Neural cell (in vitro differentiated cells): ENCODE results near the gene WDFY3. TPM values are rescaled to one million over a fixed set of nuclear protein-coding genes. Genes with fewer than 3 reads are reported as not detected.

Experiments
- H2AFZ ChIP-seq: fragments of 200-600, 300-800 bp; sonication (generic), shearing (Covaris generic); 2 replicates; pipeline ENCODE4 v1.6.0; 2014; ENCODE audit warnings: low read depth, mild to moderate bottlenecking, antibody characterized with exemption, low read length, moderate library complexity
- H3F3A ChIP-seq: fragments of 200-600 bp; shearing (Covaris generic); 2 replicates; pipeline ENCODE4 v1.6.1; 2016; ENCODE audit warnings: mild to moderate bottlenecking, moderate library complexity, mixed read lengths, antibody characterized with exemption, low read length; ENCODE audit not compliant: insufficient read depth, poor library complexity, severe bottlenecking
- H3K27ac ChIP-seq: fragments of 200-600, 300-800 bp; sonication (generic), shearing (Covaris generic); 2 replicates; pipeline ENCODE4 v1.5.1; 2014; ENCODE audit warnings: mild to moderate bottlenecking, low read length, moderate library complexity
- H3K27me3 ChIP-seq: fragments of 300-800, 200-600 bp; sonication (generic), shearing (Covaris generic); 2 replicates; pipeline ENCODE4 v1.6.0; 2014; ENCODE audit warnings: mild to moderate bottlenecking, low read depth, low read length, moderate library complexity; ENCODE audit not compliant: insufficient read depth
- H3K36me3 ChIP-seq: fragments of 300-800, 200-600 bp; sonication (generic), shearing (Covaris generic); 2 replicates; pipeline ENCODE4 v1.5.1; 2014; ENCODE audit warnings: mild to moderate bottlenecking, antibody characterized with exemption, low read length, moderate library complexity; ENCODE audit not compliant: insufficient read depth
- H3K4me2 ChIP-seq: fragments of 300-800, 200-600 bp; sonication (generic), shearing (Covaris generic); 2 replicates; pipeline ENCODE4 v1.6.0; 2014; ENCODE audit warnings: mild to moderate bottlenecking, low read length
- H3K4me3 ChIP-seq: fragments of 300-800, 200-600 bp; sonication (generic), shearing (Covaris generic); 2 replicates; pipeline ENCODE4 v1.5.1; 2014; ENCODE audit warnings: mild to moderate bottlenecking, low read length, moderate library complexity
- H3K79me2 ChIP-seq: fragments of 200-600 bp; shearing (Covaris generic); replicated peaks from 2 replicates; pipeline ENCODE4 v1.6.0; 2014; ENCODE audit warnings: mild to moderate bottlenecking, low read length, moderate library complexity; ENCODE audit not compliant: insufficient read depth
- H3K9ac ChIP-seq: fragments of 300-800, 200-600 bp; sonication (generic), shearing (Covaris generic); 2 replicates; pipeline ENCODE4 v1.6.1; 2016; ENCODE audit warnings: mild to moderate bottlenecking, low read length, mixed read lengths
- H3K9me2 ChIP-seq: fragments of 200-600 bp; shearing (Covaris generic); 2 replicates; pipeline ENCODE4 v1.6.1; 2016; ENCODE audit warnings: mild to moderate bottlenecking, low read length, mixed read lengths; ENCODE audit not compliant: insufficient read depth
- H3K9me3 ChIP-seq: fragments of 200-600, 300-800 bp; sonication (generic), shearing (Covaris generic); 2 replicates; pipeline ENCODE4 v1.6.1; 2016; ENCODE audit warnings: mild to moderate bottlenecking, mixed run types, low read length, moderate library complexity, mixed read lengths
- H4K20me1 ChIP-seq: fragments of 200-600 bp; shearing (Covaris generic); 2 replicates; pipeline ENCODE4 v1.6.1; 2016; ENCODE audit warnings: mild to moderate bottlenecking, mixed run types; ENCODE audit not compliant: insufficient read depth
- EP300 ChIP-seq: fragments of 450-650 bp; conservative IDR thresholded peaks from 2 replicates; pipeline ENCODE4 v1.6.1; 2014; ENCODE audit warnings: antibody characterized with exemption, mild to moderate bottlenecking, moderate library complexity; ENCODE audit not compliant: poor library complexity, severe bottlenecking
- EZH2 ChIP-seq: fragments of 200-600, 300-800 bp; shearing (Covaris generic), sonication (generic); IDR thresholded peaks from 2 replicates; pipeline ENCODE4 v1.6.1; 2014; ENCODE audit warnings: antibody characterized with exemption, low read length, borderline replicate concordance, mild to moderate bottlenecking; ENCODE audit not compliant: insufficient read depth, poor library complexity, severe bottlenecking
- MXI1 ChIP-seq: fragments of 450-650 bp; conservative IDR thresholded peaks from 2 replicates; pipeline ENCODE4 v1.6.1; 2014; ENCODE audit warnings: antibody characterized with exemption, mild to moderate bottlenecking; ENCODE audit not compliant: poor library complexity, severe bottlenecking
- POLR2AphosphoS5 ChIP-seq: IDR thresholded peaks from 2 replicates; pipeline ENCODE4 v1.6.1; 2012
- RAD21 ChIP-seq: fragments of 450-650 bp; conservative IDR thresholded peaks from 2 replicates; pipeline ENCODE4 v1.6.1; 2014; ENCODE audit warnings: antibody characterized with exemption, mild to moderate bottlenecking, moderate library complexity
- SMC3 ChIP-seq: fragments of 450-650 bp; conservative IDR thresholded peaks from 2 replicates; pipeline ENCODE4 v1.6.1; 2014; ENCODE audit warnings: antibody characterized with exemption, mild to moderate bottlenecking, moderate library complexity; ENCODE audit not compliant: poor library complexity
- TAF1 ChIP-seq: IDR thresholded peaks from 2 replicates; pipeline ENCODE4 v1.6.1; 2012; ENCODE audit warnings: low read depth
- polyA plus RNA-seq: library from polyadenylated mRNA; depleted of rRNA; stranded (reverse); fragments of >200 nt; gene quantifications from 2 replicates; pipeline ENCODE4 v1.2.3, GENCODE V29; 2014
- TF ChIP-seq, protein P1 (sequence below): fragments of 450-650 bp; IDR thresholded peaks from 2 replicates; pipeline ENCODE4 v1.5.1; 2014; ENCODE audit warnings: antibody characterized with exemption, mild to moderate bottlenecking, moderate library complexity; ENCODE audit not compliant: poor library complexity, severe bottlenecking
- TF ChIP-seq, protein P2 (sequence below): IDR thresholded peaks from 2 replicates; pipeline ENCODE4 v1.6.1; 2012; ENCODE audit warnings: borderline replicate concordance

The WDFY3 gene
- polyA plus RNA-seq, 1 donor from 2014 or later, result 39.8 TPM

DNA sequence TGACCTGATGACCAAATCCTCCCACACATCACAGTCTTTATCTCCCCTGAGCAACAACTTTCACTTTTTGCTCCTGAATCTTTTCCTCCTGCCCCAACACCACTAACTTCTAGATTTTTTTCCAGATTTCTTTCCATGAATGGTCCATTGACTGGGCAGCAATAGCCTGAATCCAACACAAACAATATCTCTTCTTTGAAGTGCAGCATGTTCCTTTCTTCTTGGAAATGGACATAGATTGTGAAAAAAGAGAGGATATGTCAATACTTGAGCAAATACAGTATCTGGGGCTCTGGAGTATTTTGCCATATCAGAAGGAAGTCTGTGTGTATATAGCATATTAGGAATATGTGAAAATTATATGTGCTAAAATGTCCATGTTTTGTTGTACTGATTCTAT lies 328.4 kb downstream of the WDFY3 start:
- Histone ChIP-seq H3K9me2 (no peaks in the 10 kb centered on the region), H3K9ac (no peak overlapping the region), H3K4me3 (no peak overlapping the region), H3K4me2 (no peak overlapping the region), H3K27ac (no peak overlapping the region), H3K79me2 (no peaks in the 10 kb centered on the region), H3K27me3 (no peaks in the 10 kb centered on the region), H4K20me1 (no peaks in the 10 kb centered on the region), H3F3A (no peaks in the 10 kb centered on the region), H3K9me3 (no peaks in the 10 kb centered on the region), H2AFZ (no peak overlapping the region), H3K36me3 (no peaks in the 10 kb centered on the region)
- TF ChIP-seq, protein P1, sequence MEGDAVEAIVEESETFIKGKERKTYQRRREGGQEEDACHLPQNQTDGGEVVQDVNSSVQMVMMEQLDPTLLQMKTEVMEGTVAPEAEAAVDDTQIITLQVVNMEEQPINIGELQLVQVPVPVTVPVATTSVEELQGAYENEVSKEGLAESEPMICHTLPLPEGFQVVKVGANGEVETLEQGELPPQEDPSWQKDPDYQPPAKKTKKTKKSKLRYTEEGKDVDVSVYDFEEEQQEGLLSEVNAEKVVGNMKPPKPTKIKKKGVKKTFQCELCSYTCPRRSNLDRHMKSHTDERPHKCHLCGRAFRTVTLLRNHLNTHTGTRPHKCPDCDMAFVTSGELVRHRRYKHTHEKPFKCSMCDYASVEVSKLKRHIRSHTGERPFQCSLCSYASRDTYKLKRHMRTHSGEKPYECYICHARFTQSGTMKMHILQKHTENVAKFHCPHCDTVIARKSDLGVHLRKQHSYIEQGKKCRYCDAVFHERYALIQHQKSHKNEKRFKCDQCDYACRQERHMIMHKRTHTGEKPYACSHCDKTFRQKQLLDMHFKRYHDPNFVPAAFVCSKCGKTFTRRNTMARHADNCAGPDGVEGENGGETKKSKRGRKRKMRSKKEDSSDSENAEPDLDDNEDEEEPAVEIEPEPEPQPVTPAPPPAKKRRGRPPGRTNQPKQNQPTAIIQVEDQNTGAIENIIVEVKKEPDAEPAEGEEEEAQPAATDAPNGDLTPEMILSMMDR, result no peak
- TF ChIP-seq TAF1 (no peak), SMC3 (no peak), EP300 (no peak), RAD21 (no peak), EZH2 (no peak)
- TF ChIP-seq, protein P2, sequence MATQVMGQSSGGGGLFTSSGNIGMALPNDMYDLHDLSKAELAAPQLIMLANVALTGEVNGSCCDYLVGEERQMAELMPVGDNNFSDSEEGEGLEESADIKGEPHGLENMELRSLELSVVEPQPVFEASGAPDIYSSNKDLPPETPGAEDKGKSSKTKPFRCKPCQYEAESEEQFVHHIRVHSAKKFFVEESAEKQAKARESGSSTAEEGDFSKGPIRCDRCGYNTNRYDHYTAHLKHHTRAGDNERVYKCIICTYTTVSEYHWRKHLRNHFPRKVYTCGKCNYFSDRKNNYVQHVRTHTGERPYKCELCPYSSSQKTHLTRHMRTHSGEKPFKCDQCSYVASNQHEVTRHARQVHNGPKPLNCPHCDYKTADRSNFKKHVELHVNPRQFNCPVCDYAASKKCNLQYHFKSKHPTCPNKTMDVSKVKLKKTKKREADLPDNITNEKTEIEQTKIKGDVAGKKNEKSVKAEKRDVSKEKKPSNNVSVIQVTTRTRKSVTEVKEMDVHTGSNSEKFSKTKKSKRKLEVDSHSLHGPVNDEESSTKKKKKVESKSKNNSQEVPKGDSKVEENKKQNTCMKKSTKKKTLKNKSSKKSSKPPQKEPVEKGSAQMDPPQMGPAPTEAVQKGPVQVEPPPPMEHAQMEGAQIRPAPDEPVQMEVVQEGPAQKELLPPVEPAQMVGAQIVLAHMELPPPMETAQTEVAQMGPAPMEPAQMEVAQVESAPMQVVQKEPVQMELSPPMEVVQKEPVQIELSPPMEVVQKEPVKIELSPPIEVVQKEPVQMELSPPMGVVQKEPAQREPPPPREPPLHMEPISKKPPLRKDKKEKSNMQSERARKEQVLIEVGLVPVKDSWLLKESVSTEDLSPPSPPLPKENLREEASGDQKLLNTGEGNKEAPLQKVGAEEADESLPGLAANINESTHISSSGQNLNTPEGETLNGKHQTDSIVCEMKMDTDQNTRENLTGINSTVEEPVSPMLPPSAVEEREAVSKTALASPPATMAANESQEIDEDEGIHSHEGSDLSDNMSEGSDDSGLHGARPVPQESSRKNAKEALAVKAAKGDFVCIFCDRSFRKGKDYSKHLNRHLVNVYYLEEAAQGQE, result no peak

DNA sequence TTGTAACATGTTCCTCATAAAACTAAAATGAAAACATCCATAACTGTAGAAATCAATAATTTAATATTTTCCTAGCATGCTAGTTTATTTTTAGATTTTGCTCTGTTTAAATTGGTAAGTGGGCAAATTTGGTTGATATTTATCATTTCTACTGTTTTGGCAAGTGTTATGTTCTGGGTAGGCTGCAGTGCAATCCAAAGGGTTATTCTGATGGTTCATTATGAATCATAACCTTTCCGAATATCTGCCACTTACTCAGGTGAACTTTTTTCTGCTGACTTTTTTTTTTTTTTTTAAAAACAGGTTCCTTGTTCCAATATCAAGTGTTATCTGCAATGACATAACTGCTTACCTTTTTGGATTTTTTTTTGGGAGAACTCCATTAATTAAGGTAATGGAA lies 331.5 kb downstream of the WDFY3 start:
- no peaks in the 10 kb centered on the region for H3K9me2 ChIP-seq

DNA sequence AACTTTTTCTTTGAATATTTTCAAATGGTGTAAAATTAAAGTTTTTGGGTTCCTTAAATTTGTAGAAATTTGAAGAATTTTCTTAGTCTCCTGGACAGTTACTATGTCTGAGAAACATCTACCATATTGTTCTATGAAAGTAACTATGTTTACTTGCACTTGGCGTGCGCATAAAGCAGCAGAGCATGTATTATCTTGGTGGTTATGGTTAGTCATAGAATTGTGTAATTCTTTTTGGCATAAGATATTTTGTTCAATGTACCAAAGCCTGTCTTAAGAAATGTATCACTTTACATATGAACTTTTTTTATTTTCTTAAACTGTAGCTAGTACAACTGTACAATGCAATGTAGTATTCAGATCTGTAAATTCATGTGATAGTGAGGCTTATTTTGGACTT lies 334.4 kb downstream of the WDFY3 start:
- Histone ChIP-seq H3K4me3 (no peak overlapping the region), H3K9me2 (no peaks in the 10 kb centered on the region), H3F3A (no peaks in the 10 kb centered on the region), H3K27ac (no peak overlapping the region), H3K36me3 (no peaks in the 10 kb centered on the region), H4K20me1 (no peaks in the 10 kb centered on the region), H3K4me2 (no peak overlapping the region), H3K79me2 (no peaks in the 10 kb centered on the region), H3K27me3 (no peaks in the 10 kb centered on the region), H3K9ac (no peak overlapping the region), H3K9me3 (no peaks in the 10 kb centered on the region), H2AFZ (no peak overlapping the region)
- TF ChIP-seq SMC3 (no peak), MXI1 (no peak), EZH2 (no peak), EP300 (no peak), RAD21 (no peak), POLR2AphosphoS5 (no peak), TAF1 (no peak)
- TF ChIP-seq, protein P2, result no peak
- TF ChIP-seq, protein P1, result no peak

More for the DNA sequence above, 331.5 kb downstream of the WDFY3 start:
- Histone ChIP-seq H3F3A (no peaks in the 10 kb centered on the region), H3K27me3 (no peaks in the 10 kb centered on the region), H2AFZ (no peak overlapping the region), H4K20me1 (no peaks in the 10 kb centered on the region), H3K4me3 (no peak overlapping the region), H3K27ac (no peak overlapping the region), H3K9me3 (no peaks in the 10 kb centered on the region), H3K79me2 (no peaks in the 10 kb centered on the region), H3K36me3 (no peaks in the 10 kb centered on the region), H3K4me2 (no peak overlapping the region), H3K9ac (no peak overlapping the region)
- TF ChIP-seq RAD21 (no peak), POLR2AphosphoS5 (no peak), EZH2 (no peak), TAF1 (no peak)
